GM19397 (cell line): ENCODE results near the gene TPX2.

Source experiments
- ATAC-seq: cut with Tn5 transposase; IDR thresholded peaks from one replicate; pipeline ENCODE4 v1.9.1; 2021; ENCODE audit warnings: mild to moderate bottlenecking, moderate library complexity; ENCODE audit not compliant: unreplicated experiment

Gene TPX2

GRCh38 chr20:31758521-31758920, 19.4 kb downstream of the TPX2 start:
- ATAC-seq = no peak

DNA sequence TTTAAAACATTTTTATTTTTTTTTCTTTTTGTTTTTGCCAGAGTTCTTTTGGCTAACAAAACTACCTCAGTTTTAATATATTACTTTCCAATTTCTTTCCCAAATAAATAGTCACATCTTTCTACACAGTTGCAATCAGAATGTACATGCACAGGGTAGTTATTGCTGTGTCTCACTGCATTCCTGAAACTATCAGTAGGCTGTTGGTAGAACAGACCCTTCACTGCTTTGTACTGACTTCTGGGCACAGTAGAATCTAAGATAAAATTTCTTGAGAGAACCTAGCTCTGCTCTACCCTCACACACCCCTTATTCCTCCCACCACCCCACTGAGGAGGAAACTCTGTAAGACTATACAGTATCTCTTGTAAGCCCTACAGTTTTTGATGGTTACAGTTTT, 19.9 kb downstream of the TPX2 start:
- ATAC-seq = no peak

GRCh38 chr20:31759836-31760518, 20.9 kb downstream of the TPX2 start:
- ATAC-seq = no peak

DNA sequence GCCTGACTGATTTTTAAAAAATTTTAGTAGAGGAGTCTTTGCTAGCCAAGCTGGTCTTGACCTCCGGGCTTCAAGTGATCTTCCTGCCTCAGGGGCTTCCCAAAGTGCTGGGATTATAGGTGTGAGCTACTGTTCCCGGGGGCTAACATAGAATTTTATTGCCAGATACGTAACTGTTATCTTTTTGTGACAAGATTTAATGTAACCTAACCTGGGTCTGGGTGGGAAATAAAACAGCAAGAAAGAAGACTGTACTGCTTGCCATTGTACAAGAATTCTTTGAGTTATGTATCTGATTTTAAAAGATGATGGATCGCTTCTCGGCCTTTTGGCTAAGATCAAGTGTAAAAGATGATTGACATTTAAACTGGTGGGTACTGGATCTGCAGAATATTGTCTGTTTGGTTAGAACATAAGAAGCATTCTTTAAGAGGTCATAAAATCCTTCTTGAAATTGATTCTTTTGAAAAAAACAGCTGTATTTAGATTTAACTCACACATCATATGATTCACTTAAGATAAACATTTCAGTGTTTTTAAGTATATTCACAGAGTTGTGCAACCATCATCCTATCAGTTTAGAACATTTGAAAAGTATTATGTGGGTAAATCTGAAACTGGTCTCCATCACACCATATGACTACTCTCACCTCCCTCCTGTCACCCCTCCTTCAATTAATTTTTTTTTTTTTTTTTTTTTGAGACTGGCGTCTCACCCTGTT, 21.6 kb downstream of the TPX2 start:
- no peak for ATAC-seq

- no peak for ATAC-seq
These were observed 25.7 kb downstream of the TPX2 start for GRCh38 chr20:31764641-31765305.

DNA sequence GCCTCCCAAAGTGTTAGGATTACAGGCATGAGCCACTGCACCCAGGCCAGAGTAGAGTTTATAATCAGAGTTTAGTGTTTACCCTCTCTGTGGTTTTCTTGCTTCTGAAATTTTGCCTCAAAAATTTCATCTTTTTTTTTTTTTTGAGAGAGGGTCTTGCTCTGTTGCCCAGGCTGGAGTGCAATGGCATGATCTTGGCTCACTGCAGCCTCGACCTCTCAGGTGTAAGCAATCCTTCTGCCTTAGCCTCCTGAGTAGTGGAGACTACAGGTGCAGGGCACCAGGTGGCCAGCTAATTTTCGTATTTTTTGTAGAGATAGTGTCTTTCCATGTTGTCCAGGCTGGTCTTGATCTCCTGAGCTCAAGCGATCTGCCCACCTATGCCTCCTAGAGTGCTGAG, 28.7 kb downstream of the TPX2 start:
- no peak for ATAC-seq

DNA sequence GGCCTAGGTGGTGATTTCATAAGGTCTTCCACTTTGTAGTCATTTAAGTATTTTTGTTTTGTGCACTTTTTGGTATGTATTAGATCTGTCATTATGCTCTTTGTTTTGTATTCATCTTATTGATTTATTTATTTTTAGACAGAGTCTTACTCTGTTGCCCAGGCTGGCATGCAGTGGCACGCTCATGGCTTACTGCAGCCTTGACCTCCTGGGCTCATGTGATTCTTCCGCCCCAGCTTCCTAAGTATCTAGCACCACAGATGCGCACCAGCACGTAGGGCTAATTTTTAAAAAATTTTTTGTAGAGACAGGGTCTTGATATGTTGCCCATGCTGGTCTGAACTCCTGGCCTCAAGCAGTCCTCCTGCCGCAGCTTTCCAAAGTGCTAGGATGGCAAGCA, 30.6 kb downstream of the TPX2 start:
- ATAC-seq = no peak

- no peak for ATAC-seq
These were observed 31.2 kb downstream of the TPX2 start for GRCh38 chr20:31770243-31770642.

GRCh38 chr20:31774408-31774807, 35.3 kb downstream of the TPX2 start:
- no peak for ATAC-seq

GRCh38 chr20:31780839-31781238, 41.7 kb downstream of the TPX2 start:
- ATAC-seq = no peak

DNA sequence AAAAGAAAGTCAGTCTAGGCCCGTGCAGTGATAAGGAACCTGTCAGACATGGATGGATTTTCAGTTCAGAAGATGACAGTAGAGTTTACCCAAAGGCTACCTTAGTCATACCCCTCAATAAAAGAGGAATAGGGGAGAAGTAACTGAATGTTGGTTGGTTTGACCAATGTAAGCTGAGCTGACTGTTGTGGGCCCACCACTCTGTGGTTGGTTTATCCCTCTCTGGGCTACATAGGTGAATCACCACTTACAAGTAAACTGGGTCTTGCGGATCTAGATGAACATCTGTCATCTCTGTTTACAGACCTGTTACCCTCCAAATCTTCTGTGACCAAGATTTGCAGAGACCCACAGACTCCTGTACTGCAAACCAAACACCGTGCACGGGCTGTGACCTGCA, 42.9 kb downstream of the TPX2 start:
- ATAC-seq = no peak

DNA sequence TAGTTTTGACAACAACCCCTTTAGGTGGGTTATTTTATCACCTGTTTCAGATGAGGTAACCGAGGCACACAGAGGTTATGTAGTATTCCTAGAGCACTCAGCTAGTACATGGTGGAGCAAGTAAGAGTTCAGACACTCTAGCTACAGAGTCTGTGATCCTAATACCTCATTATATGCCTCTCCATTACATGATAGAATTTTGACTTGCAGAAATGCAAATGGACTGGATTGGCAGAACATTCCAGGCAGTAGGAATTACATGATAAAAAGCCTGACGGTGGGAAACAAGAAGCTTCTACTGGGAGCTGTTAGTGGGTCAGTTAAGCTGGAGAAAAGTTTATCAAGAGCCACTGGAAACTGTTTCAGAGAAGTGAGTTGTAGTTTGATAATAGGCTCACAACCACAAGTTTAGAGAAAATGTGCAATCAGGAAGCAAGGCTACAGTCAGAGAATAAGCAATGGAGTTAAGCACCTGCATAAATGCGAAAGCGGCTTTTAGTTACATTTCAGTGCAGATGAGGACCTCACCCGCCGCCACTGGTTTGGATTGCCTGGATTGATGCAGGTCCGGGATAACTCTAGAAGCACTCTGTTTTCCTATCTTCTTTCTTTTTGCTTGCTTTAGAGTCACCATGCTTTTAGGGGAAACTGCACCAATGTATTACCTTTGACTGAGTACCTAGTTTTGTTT, 45.4 kb downstream of the TPX2 start:
- no peak for ATAC-seq

DNA sequence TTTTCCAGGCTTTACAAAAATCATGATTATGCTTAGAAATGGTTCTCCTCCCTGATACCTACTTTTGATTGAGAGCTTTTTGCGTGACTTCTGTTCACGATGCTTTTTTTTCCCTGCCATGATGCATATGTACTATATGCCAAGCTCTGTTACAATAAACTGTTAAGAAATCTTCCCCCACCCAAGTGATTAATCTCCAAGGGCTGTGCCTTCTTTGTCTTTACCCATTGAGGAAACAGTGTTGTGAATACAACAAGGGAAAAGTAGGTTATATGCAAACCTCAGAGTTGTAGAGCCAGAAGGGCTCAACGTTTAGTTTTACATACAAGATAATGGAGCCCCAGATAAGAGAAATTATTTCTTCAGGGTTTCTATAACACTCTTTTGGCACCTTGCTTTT, 46.0 kb downstream of the TPX2 start:
- no peak for ATAC-seq

DNA sequence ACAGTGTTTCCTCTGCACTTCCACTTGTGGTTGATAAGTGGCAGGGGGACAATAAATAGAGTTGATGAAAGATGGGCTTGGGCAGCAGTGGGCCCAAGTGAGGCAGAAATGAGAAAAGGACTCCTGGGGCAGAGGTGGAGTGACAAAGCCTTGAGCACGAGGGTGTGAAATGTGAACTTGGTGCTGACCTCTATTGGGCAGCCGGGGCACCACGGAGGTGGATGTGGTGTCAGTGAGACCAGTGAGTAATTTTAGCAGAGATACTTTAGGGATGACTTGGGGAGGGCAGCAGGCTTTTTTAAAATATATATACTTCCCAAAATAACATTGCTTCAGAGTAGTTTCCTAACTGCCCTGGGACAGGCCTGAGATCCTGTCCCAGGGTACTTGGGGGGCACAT, 49.5 kb downstream of the TPX2 start:
- ATAC-seq = no peak

DNA sequence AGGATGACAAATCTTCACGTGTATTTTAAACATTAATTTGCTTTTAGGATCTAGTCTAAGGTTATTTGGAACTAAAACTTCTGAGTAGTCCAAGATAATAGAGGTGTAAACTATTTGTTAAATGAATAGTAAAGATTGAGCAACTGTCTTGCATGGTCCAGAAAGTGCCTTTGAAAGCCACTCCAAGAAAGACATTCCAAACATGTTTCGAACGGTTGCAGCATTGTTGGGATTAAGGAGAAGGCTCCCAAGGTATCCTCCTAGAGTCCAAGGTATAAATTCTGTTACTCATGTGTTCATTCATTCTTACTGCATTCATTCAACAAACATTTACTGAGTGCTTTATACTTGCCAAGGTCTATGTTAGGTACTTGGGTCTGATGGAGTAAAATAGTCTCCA, 51.3 kb downstream of the TPX2 start:
- ATAC-seq = no peak

GRCh38 chr20:31797364-31797763, 58.3 kb downstream of the TPX2 start:
- ATAC-seq = no peak

- ATAC-seq = no peak
These were observed 62.4 kb downstream of the TPX2 start for GRCh38 chr20:31801508-31801907.

- ATAC-seq = no peak
These were observed 64.6 kb downstream of the TPX2 start for GRCh38 chr20:31803552-31804291.

GRCh38 chr20:31806564-31807355, 67.7 kb downstream of the TPX2 start:
- no peak for ATAC-seq

GRCh38 chr20:31808481-31808880, 69.4 kb downstream of the TPX2 start:
- no peak for ATAC-seq
